GM19452 (cell line): ENCODE results near the gene CDH4.

Source experiments
- ATAC-seq: cut with Tn5 transposase; IDR thresholded peaks from one replicate; pipeline ENCODE4 v1.9.1; 2021; ENCODE audit not compliant: unreplicated experiment

The CDH4 gene

DNA sequence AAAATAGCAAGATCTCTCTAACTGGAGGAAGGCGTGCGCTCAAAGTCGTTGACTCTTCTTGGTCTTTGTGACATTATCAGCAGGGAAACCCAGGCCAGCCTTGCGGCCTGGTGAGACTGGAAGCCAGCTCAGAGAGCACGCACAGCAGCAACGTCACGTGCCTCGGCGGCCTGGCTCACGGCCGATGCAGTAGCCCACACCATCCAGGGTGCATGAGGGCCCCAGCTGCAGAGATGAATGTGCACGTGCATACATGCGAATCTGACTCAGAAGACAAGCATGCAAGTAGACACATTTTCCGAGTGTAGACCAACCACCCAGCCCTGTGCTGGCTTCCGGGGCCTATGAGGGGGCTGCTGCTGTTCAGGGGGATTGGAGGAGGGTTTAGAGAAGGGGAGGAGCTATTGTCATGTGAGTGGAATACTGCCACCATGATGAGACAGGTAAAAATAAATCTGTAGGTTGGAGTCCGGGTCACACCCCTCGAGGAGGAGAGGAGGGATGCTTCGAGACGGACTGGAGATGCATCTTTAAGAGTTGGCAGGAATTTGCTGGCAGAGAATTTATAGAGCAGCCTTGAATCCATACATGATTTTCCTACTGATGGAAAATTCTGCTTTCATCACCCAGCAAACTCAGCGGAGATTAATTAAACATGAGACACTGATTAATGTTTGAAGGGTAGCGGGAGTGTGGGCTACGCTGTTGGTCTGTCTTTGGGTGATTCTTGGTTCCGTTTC lies 388.2 kb downstream of the CDH4 start:
- no peak for ATAC-seq

- no peak for ATAC-seq
Observed at GRCh38 chr20:61640871-61641245, 388.8 kb downstream of the CDH4 start.

GRCh38 chr20:61643656-61644377 lies 391.8 kb downstream of the CDH4 start:
- no peak for ATAC-seq

DNA sequence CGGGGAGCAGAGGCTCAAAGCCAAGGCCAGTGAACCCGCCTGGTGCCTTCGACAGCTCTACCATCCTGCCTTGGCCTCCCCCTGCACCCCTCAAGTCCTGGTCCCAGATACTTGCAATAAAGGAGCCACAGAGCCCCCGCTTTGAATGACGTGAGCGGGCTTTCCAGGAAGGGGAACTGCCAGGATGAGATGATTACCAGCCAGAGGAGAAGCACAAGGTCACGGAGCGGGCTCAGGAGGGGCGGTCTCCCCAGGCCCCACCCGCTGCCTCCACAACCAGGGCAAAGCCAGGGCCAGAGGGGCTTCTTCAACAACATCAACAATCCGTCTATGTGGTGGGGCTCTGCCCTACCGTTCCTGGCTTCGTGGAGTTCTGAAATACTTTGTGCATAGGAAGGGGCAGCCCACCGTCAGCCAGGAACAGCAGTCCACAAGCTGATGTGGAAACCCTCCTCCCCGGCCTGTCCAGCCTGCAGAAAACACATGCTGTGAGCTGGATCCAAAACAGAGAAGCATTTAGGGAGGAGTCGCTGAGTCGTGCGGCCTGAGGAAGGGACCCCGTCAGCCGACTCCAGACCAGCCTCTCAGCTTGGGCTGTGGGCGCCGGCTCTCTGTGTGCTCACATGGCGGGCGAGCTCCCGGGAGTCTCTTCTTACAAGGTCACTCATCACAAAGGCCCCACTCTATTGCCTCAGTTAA lies 392.5 kb downstream of the CDH4 start:
- ATAC-seq: no peak

DNA sequence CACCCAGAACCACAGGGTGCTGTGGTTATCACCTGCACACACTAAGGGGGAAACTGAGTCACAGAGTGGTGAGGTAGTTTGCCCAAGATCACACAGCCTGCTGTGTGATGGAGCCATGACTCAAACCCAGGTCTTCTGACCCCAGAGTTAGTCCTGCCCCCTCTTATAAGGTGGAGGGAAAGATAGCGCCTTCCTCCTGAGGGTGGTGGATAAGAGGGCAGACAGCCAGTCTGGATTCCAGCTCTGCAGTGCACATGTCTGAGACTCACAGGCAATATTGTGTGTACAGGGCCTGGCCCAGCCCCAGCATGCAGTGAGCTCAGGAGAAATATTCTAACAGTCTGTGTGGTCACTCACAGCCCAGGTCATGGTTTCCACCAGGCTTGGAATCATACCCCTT lies 393.7 kb downstream of the CDH4 start:
- no peak for ATAC-seq

GRCh38 chr20:61646453-61646852 lies 394.4 kb downstream of the CDH4 start:
- no peak for ATAC-seq

DNA sequence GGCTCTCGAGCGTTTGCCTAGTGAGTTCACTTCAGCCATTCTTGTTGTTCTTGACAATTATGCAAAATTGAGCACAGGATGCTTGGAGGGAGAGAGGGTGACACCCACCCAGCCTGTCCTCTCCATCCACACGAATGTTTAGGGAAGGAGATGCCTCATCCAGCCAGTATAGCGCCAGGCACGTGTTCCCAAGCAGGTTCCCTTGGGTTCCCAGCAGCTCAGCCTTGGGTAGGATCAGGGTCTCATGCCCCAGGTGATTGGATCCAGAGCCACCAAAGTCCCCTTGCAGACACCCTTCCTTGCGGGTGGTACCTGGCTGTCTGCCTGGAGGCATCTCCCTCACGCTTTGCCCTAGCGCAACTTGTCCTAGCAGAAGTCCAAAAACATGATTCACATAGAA lies 394.9 kb downstream of the CDH4 start:
- ATAC-seq: no peak

- no peak for ATAC-seq
Observed at GRCh38 chr20:61647702-61648101, 395.6 kb downstream of the CDH4 start.

GRCh38 chr20:61649105-61649859 lies 397.2 kb downstream of the CDH4 start:
- ATAC-seq: no peak

GRCh38 chr20:61649860-61650162 lies 397.8 kb downstream of the CDH4 start:
- ATAC-seq: no peak

GRCh38 chr20:61650912-61651733 lies 399.1 kb downstream of the CDH4 start:
- no peak for ATAC-seq

DNA sequence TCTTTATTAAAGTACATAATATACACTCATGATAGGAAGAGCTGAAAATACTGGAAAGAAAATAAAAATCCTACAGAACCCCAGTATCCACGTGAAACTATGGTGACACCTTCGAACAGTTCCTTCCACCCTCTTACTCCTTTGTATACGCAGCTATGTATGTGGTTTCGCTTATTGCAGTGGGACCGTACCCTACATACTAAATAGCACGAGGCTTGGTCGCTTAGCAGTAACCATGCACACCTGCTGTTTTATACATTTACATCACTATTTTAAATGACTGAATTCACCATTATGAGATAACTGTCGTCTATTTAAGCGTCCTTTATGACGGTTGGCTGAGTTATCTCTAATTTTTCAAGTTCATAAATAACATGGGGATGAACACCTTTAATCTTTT lies 400.1 kb downstream of the CDH4 start:
- ATAC-seq: no peak

DNA sequence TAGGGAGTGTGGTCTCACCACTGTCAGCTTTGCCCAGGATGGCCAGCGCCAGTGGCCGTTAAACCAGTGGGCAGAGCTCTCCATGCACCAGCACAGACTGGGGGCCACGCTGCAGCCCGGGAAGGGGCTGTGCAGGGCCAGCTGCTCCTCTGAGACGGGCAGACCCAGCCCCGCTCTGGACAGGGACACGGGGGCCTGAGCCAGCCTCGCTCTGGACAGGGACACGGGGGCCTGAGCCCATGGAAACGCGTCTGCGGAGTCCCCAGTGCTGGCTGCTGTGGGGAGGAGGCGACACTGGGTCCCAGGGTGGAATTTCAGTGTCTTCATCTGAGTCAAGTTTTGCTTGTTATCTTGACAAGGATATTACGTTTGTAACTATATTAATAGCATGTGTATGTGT lies 402.7 kb downstream of the CDH4 start:
- no peak for ATAC-seq

DNA sequence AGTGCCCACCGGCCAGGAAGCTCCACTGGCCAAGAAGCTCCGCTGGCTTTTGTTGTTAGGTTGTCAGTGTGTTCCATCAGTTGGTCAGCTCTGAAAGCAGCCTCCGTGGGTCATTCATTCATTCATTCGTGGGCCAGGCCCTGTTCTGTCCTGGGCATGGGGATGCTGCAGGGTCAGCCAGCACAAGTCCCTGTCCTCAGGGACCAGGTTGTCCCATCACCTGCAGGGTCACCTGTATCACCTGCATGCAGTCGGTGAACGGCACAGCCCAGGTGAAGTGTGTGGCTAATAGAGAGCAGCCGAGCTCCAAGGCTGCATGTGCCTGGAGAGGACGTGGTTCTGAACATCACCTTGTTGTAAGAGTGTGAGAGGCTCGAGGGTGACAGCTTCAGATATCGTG lies 403.5 kb downstream of the CDH4 start:
- no peak for ATAC-seq

GRCh38 chr20:61656198-61656597 lies 404.1 kb downstream of the CDH4 start:
- ATAC-seq: no peak

- ATAC-seq: no peak
Observed at GRCh38 chr20:61657721-61658377, 405.8 kb downstream of the CDH4 start.

DNA sequence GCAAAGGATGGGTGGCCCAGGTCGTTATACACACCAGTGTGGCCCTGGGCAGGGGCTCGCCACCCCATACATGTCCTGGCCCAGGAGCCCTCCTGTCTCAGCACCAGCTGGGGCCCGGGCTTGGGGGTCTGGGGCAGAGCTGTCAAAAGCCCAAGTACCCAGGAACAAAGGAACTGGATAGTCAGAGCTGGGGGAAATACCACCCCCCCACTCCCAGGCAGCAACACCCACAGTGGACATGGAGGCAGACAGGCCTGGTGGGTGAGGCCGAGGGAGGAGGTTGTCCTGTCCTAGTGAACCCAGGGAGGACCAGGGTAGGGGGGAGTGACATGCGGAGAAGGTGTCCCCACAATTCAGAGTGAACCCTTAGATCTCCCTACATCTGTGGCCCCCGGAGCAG lies 406.5 kb downstream of the CDH4 start:
- no peak for ATAC-seq

DNA sequence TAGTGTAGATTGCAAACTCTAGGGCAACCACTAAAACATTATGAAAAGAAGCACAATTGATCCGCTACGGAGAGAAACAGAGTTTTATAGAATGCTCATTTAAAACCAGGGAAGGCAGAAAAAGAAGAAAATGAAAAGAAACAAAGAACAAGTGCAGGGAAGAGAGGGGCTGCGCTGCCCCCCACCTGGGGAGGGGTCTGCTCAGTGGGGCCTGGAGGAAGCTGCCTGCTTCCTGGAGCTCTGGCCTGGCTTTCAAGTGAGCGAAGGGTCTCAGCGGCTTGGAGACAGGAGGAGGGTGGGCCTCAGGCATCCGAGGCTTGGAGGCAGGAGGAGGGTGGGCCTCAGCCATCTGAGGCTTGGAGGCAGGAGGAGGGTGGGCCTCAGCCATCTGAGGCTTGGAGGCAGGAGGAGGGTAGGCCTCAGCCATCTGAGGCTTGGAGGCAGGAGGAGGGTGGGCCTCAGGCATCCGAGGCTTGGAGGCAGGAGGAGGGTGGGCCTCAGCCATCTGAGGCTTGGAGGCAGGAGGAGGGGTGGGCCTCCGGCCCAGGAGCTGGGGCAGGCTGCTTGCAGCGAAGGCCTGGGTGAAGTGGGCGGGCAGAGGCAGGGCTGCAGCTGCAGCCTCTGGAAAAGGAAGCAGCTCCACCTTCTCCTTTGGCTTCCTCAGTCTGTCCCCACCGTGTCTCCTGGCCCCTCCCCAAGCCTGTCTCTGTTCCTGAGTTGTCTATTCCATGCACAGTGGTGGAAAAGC lies 407.4 kb downstream of the CDH4 start:
- no peak for ATAC-seq

- ATAC-seq: no peak
Observed at GRCh38 chr20:61659994-61660346, 407.9 kb downstream of the CDH4 start.

- no peak for ATAC-seq
Observed at GRCh38 chr20:61660559-61660958, 408.5 kb downstream of the CDH4 start.
